Ishikawa (cell line): Measurements from ENCODE around the gene MAP3K9.

Experiments
- CEBPB ChIP-seq: IDR thresholded peaks from 2 replicates; pipeline ENCODE4 v1.6.1; 2012
- CREB1 ChIP-seq: IDR thresholded peaks from 2 replicates; pipeline ENCODE4 v1.6.1; 2012; ENCODE audit warnings: low read depth
- EGR1 ChIP-seq: IDR thresholded peaks from 2 replicates; pipeline ENCODE4 v1.6.1; 2012
- EP300 ChIP-seq: IDR thresholded peaks from 2 replicates; pipeline ENCODE4 v1.6.1; 2012; ENCODE audit warnings: borderline replicate concordance
- FOXM1 ChIP-seq: IDR thresholded peaks from 2 replicates; pipeline ENCODE4 v1.6.1; 2012; ENCODE audit warnings: low read depth, borderline replicate concordance
- MAX ChIP-seq: IDR thresholded peaks from 2 replicates; pipeline ENCODE4 v1.6.1; 2012
- NFIC ChIP-seq: IDR thresholded peaks from 2 replicates; pipeline ENCODE4 v1.6.1; 2012
- RAD21 ChIP-seq: IDR thresholded peaks from 2 replicates; pipeline ENCODE4 v1.6.1; 2012; ENCODE audit warnings: low read depth
- REST ChIP-seq: IDR thresholded peaks from 2 replicates; pipeline ENCODE4 v1.6.1; 2012; ENCODE audit warnings: low read depth, mild to moderate bottlenecking
- TAF1 ChIP-seq: IDR thresholded peaks from 2 replicates; pipeline ENCODE4 v1.6.1; 2012; ENCODE audit warnings: low read depth, mild to moderate bottlenecking
- TCF12 ChIP-seq: IDR thresholded peaks from 2 replicates; pipeline ENCODE4 v1.6.1; 2012; ENCODE audit warnings: low read depth
- TEAD4 ChIP-seq: IDR thresholded peaks from 2 replicates; pipeline ENCODE4 v1.6.1; 2012
- USF1 ChIP-seq: IDR thresholded peaks from 2 replicates; pipeline ENCODE4 v1.6.1; 2012
- YY1 ChIP-seq: IDR thresholded peaks from 2 replicates; pipeline ENCODE4 v1.6.1; 2012; ENCODE audit warnings: low read depth
- ZBTB7A ChIP-seq: IDR thresholded peaks from 2 replicates; pipeline ENCODE4 v1.6.1; 2012; ENCODE audit warnings: low read depth

The MAP3K9 gene

DNA sequence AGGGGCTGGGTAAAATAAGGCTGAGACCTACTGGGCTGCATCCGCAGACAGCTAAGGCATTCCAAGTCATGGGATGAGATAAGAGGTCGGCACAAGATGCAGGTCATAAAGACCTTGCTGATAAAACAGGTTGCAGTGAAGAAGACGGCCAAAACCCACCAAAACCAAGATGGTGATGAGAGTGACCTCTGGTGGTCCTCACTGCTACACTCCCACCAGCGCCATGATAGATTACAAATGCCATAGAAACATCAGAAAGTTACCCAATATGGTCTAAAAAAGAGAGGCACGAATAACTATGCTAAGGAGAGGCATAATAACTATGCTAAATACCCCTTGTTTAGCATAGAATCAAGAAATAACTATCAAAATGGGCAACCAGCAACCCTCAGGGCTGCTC is 46.2 kb upstream of the MAP3K9 start:
- TF ChIP-seq TCF12 (no peak), TAF1 (no peak)

- TF ChIP-seq YY1 (no peak), TCF12 (no peak), RAD21 (no peak)
Observed at GRCh38 chr14:70847406-70848090, 38.2 kb upstream of the MAP3K9 start.

GRCh38 chr14:70845601-70846000 is 36.3 kb upstream of the MAP3K9 start:
- no peak for TF ChIP-seq REST
- TF ChIP-seq EGR1 = no peak
- no peak for TF ChIP-seq FOXM1
- TF ChIP-seq RAD21 = no peak
- no peak for TF ChIP-seq TCF12
- no peak for TF ChIP-seq USF1
- TF ChIP-seq CEBPB = no peak

DNA sequence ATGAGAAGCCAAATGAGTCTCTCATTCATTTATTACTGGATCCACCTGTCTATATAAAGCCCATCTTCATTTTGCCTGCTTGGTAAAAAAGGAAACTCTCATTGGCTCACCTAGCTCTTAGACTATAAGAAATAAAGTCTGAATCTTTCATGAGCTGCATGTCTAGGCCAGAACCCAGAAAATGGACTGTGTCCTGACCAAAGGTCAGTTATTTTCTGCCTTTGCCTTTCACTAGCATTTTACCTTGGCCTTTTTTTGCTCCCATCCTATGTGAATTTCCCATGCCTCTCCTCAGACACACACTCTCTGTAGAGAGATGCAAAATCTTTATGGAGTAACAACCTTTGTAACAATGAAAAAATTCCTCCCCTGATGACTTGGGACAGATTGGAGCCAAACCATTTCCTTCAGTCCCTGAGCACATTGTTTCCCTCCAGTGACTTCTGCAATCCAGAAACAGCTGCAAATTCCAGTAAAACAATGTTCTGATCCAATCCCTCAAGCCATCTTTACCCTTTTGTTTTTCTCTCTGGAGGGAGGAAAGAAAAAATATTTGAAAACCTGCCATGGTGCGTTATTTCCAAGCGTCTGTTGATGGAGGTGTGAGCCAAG is 33.6 kb upstream of the MAP3K9 start:
- TF ChIP-seq ZBTB7A = no peak
- TF ChIP-seq YY1 = no peak
- no peak for TF ChIP-seq NFIC
- TF ChIP-seq REST = no peak
- TF ChIP-seq MAX = no peak
- no peak for TF ChIP-seq EP300
- TF ChIP-seq TEAD4 = no peak
- TF ChIP-seq RAD21 = no peak
- no peak for TF ChIP-seq CREB1

- TF ChIP-seq USF1 (no peak), CREB1 (no peak), NFIC (no peak), FOXM1 (no peak), MAX (no peak), EGR1 (no peak), EP300 (no peak), TEAD4 (no peak), RAD21 (no peak), ZBTB7A (no peak), CEBPB (no peak), TAF1 (no peak), REST (no peak)
Observed at GRCh38 chr14:70838076-70838475, 28.8 kb upstream of the MAP3K9 start.

DNA sequence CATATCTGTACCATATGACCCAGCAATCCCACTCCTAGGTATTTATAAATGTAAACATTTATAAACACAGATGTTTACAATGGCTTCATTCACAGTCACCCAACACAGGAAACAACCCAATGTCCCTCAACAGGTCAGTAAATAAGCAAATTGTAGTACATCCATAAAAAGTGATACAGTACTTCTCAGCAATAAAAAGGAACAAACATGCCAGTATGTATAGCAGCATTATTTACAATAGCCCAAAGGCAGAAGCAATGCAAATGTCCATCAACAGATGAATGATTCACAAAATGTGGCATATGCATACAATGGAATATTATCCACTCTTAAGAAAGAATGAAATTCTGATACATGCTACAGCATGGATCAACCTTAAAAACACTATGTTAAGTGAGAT is 27.6 kb upstream of the MAP3K9 start:
- TF ChIP-seq TEAD4 = no peak
- no peak for TF ChIP-seq EGR1
- no peak for TF ChIP-seq USF1
- no peak for TF ChIP-seq TAF1
- no peak for TF ChIP-seq CEBPB
- no peak for TF ChIP-seq YY1
- no peak for TF ChIP-seq REST
- no peak for TF ChIP-seq FOXM1
- TF ChIP-seq MAX = no peak
- TF ChIP-seq RAD21 = no peak
- no peak for TF ChIP-seq NFIC
- TF ChIP-seq CREB1 = no peak
- TF ChIP-seq ZBTB7A = no peak
- TF ChIP-seq EP300 = no peak
- TF ChIP-seq TCF12 = no peak
